Neural progenitor cell (in vitro differentiated cells): Measurements from ENCODE around the gene DEPP1. TPM values are rescaled to one million over a fixed set of nuclear protein-coding genes. Genes with fewer than 3 reads are reported as not detected.

Experiments used
- DNase-seq: peaks from one replicate; pipeline ENCODE4 v3.0.0-alpha.2; 2016; ENCODE audit warnings: low spot score
- H2AFZ ChIP-seq: fragments of 200-600 bp; sonication (generic); replicated peaks from 2 replicates; pipeline ENCODE4 v1.6.1; 2016; ENCODE audit warnings: antibody characterized with exemption
- H3F3A ChIP-seq: fragments of 200-600 bp; sonication (generic); 2 replicates; pipeline ENCODE4 v1.6.1; 2016; ENCODE audit warnings: antibody characterized with exemption, low read depth
- H3K27ac ChIP-seq: fragments of 200-600 bp; sonication (generic); 2 replicates; pipeline ENCODE4 v1.5.1; 2016; ENCODE audit warnings: mild to moderate bottlenecking
- H3K27me3 ChIP-seq: fragments of 200-600 bp; sonication (generic); 2 replicates; pipeline ENCODE4 v1.6.1; 2016; ENCODE audit warnings: mild to moderate bottlenecking, moderate library complexity
- H3K36me3 ChIP-seq: fragments of 200-600 bp; sonication (generic); 2 replicates; pipeline ENCODE4 v1.5.1; 2016
- H3K4me1 ChIP-seq: fragments of 200-600 bp; sonication (generic); 2 replicates; pipeline ENCODE4 v1.6.1; 2016; ENCODE audit warnings: mixed run types
- H3K4me2 ChIP-seq: fragments of 200-600 bp; sonication (generic); 2 replicates; pipeline ENCODE4 v1.6.1; 2016
- H3K4me3 ChIP-seq: fragments of 200-600 bp; sonication (generic); 2 replicates; pipeline ENCODE4 v1.5.1; 2016
- H3K79me2 ChIP-seq: fragments of 200-600 bp; sonication (generic); 2 replicates; pipeline ENCODE4 v1.6.1; 2016; ENCODE audit warnings: low read depth
- H3K9ac ChIP-seq: fragments of 200-600 bp; sonication (generic); 2 replicates; pipeline ENCODE4 v1.6.1; 2016
- H3K9me3 ChIP-seq: fragments of 200-600 bp; sonication (generic); 2 replicates; pipeline ENCODE4 v1.5.1; 2016; ENCODE audit warnings: low read depth
- H4K20me1 ChIP-seq: fragments of 200-600 bp; sonication (generic); 2 replicates; pipeline ENCODE4 v1.6.1; 2016; ENCODE audit warnings: low read depth
- H3K27ac Mint-ChIP-seq: 3 replicates; pipeline ENCODE4 v1.8.0; 2021; ENCODE audit warnings: mixed read lengths
- H3K27me3 Mint-ChIP-seq: 2 replicates; pipeline ENCODE4 v1.8.0; 2022; ENCODE audit warnings: low read depth, mild to moderate bottlenecking, inconsistent platforms, moderate library complexity, mixed read lengths; ENCODE audit not compliant: insufficient read depth
- H3K36me3 Mint-ChIP-seq: 3 replicates; pipeline ENCODE4 v1.8.0; 2021; ENCODE audit warnings: mixed read lengths
- H3K4me1 Mint-ChIP-seq: 3 replicates; pipeline ENCODE4 v1.8.0; 2021; ENCODE audit warnings: mixed read lengths
- H3K4me3 Mint-ChIP-seq: 3 replicates; pipeline ENCODE4 v1.8.0; 2021; ENCODE audit warnings: mild to moderate bottlenecking, moderate library complexity, mixed read lengths
- H3K9me3 Mint-ChIP-seq: 3 replicates; pipeline ENCODE4 v1.8.0; 2020; ENCODE audit warnings: mixed read lengths
- EZH2 ChIP-seq: fragments of 200-600 bp; sonication (generic); IDR thresholded peaks from 2 replicates; pipeline ENCODE4 v1.6.1; 2017; ENCODE audit warnings: antibody characterized with exemption, mild to moderate bottlenecking, moderate library complexity
- EZH2phosphoT487 ChIP-seq: fragments of 200-600 bp; sonication (generic); IDR thresholded peaks from 2 replicates; pipeline ENCODE4 v1.6.1; 2017; ENCODE audit warnings: antibody characterized with exemption
- total RNA-seq: library from RNA; depleted of rRNA; stranded (reverse); fragments of >200 nt; gene quantifications from 2 replicates; pipeline ENCODE4 v1.2.3, GENCODE V29; 2015; ENCODE audit warnings: low replicate concordance
- TF ChIP-seq, protein P1 (sequence below): fragments of 200-600 bp; sonication (generic); IDR thresholded peaks from 2 replicates; pipeline ENCODE4 v1.5.1; 2017; ENCODE audit warnings: antibody characterized with exemption, mild to moderate bottlenecking

Gene DEPP1
- total RNA-seq, 1 donor from 2014 or later = not detected

- no peaks in the 10 kb centered on the region for H3K36me3 Mint-ChIP-seq
- H3K27ac Mint-ChIP-seq = no peak overlapping the region
- H3K27me3 Mint-ChIP-seq = peaks cover 5% of the 10 kb centered on the region
- H3K4me1 Mint-ChIP-seq = peaks cover 8% of the 10 kb centered on the region
- Histone ChIP-seq H3K4me1 (no peaks in the 10 kb centered on the region), H3K9me3 (peaks cover 8% of the 10 kb centered on the region), H4K20me1 (no peaks in the 10 kb centered on the region), H3K79me2 (no peaks in the 10 kb centered on the region), H3K4me2 (no peak overlapping the region), H3F3A (no peaks in the 10 kb centered on the region), H3K27me3 (no peaks in the 10 kb centered on the region), H3K36me3 (no peaks in the 10 kb centered on the region), H2AFZ (no peak overlapping the region), H3K27ac (no peak overlapping the region), H3K4me3 (no peak overlapping the region), H3K9ac (no peak overlapping the region)
- H3K9me3 Mint-ChIP-seq = peaks cover 10% of the 10 kb centered on the region
- H3K4me3 Mint-ChIP-seq = no peak overlapping the region
- TF ChIP-seq, protein P1, sequence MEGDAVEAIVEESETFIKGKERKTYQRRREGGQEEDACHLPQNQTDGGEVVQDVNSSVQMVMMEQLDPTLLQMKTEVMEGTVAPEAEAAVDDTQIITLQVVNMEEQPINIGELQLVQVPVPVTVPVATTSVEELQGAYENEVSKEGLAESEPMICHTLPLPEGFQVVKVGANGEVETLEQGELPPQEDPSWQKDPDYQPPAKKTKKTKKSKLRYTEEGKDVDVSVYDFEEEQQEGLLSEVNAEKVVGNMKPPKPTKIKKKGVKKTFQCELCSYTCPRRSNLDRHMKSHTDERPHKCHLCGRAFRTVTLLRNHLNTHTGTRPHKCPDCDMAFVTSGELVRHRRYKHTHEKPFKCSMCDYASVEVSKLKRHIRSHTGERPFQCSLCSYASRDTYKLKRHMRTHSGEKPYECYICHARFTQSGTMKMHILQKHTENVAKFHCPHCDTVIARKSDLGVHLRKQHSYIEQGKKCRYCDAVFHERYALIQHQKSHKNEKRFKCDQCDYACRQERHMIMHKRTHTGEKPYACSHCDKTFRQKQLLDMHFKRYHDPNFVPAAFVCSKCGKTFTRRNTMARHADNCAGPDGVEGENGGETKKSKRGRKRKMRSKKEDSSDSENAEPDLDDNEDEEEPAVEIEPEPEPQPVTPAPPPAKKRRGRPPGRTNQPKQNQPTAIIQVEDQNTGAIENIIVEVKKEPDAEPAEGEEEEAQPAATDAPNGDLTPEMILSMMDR = no peak
- TF ChIP-seq EZH2 = no peak
- no peak for TF ChIP-seq EZH2phosphoT487
- DNase-seq = no peak
These were observed 32.4 kb downstream of the DEPP1 start for GRCh38 chr10:44946205-44946604.

GRCh38 chr10:44944354-44944753, 34.3 kb downstream of the DEPP1 start:
- peaks cover 3% of the 10 kb centered on the region for H3K27me3 Mint-ChIP-seq
- no peak overlapping the region for H2AFZ ChIP-seq
- no peaks in the 10 kb centered on the region for H3K4me1 ChIP-seq
- H4K20me1 ChIP-seq = no peaks in the 10 kb centered on the region
- TF ChIP-seq EZH2 = no peak
- TF ChIP-seq, protein P1 = no peak
- TF ChIP-seq EZH2phosphoT487 = no peak
- no peaks in the 10 kb centered on the region for H3K36me3 Mint-ChIP-seq
- H3K4me3 Mint-ChIP-seq = no peak overlapping the region
- H3K79me2 ChIP-seq = no peaks in the 10 kb centered on the region
- H3K27ac Mint-ChIP-seq = no peak overlapping the region
- H3F3A ChIP-seq = no peaks in the 10 kb centered on the region
- no peak overlapping the region for H3K27ac ChIP-seq
- no peaks in the 10 kb centered on the region for H3K36me3 ChIP-seq
- peaks cover 8% of the 10 kb centered on the region for H3K9me3 ChIP-seq
- DNase-seq = no peak
- H3K9me3 Mint-ChIP-seq = peaks cover 10% of the 10 kb centered on the region
- H3K9ac ChIP-seq = no peak overlapping the region
- H3K27me3 ChIP-seq = no peaks in the 10 kb centered on the region
- H3K4me3 ChIP-seq = no peak overlapping the region
- no peaks in the 10 kb centered on the region for H3K4me1 Mint-ChIP-seq
- no peak overlapping the region for H3K4me2 ChIP-seq

GRCh38 chr10:44939691-44940401, 38.8 kb downstream of the DEPP1 start:
- no peak overlapping the region for H3K4me2 ChIP-seq
- no peak overlapping the region for H2AFZ ChIP-seq
- Mint-ChIP-seq H3K4me3 (no peak overlapping the region), H3K36me3 (no peaks in the 10 kb centered on the region), H3K27ac (no peak overlapping the region), H3K9me3 (peaks cover 7% of the 10 kb centered on the region), H3K27me3 (no peaks in the 10 kb centered on the region), H3K4me1 (no peaks in the 10 kb centered on the region)
- H4K20me1 ChIP-seq = no peaks in the 10 kb centered on the region
- H3K4me1 ChIP-seq = no peaks in the 10 kb centered on the region
- no peaks in the 10 kb centered on the region for H3K27me3 ChIP-seq
- H3K9me3 ChIP-seq = peaks cover 8% of the 10 kb centered on the region
- H3K4me3 ChIP-seq = no peak overlapping the region
- TF ChIP-seq EZH2phosphoT487 (no peak), EZH2 (no peak)
- TF ChIP-seq, protein P1 = no peak
- no peak overlapping the region for H3K9ac ChIP-seq
- no peaks in the 10 kb centered on the region for H3K36me3 ChIP-seq
- DNase-seq = no peak
- no peaks in the 10 kb centered on the region for H3F3A ChIP-seq
- no peak overlapping the region for H3K27ac ChIP-seq
- no peaks in the 10 kb centered on the region for H3K79me2 ChIP-seq
